ENCODE results near the gene CERCAM. TPM values are rescaled to one million over a fixed set of nuclear protein-coding genes. Genes with fewer than 3 reads are reported as not detected.

CERCAM gene
- total and polyA plus RNA-seq, 2 of the 13 experiments (the other 11 are each of a cell fraction or from before 2014, with no cell fraction given): 9.0 to 17.1 TPM

- TF ChIP-seq ZNF691 (CRISPR knock-in tag; IDR thresholded peaks at IDR 0.05; ENCODE audit: borderline replicate concordance, low read depth): no peak
- no peak for TF ChIP-seq TRAFD1 (CRISPR knock-in tag; IDR thresholded peaks at IDR 0.05; ENCODE audit: borderline replicate concordance)
- no peak for TF ChIP-seq ZNF101 (CRISPR knock-in tag; IDR thresholded peaks at IDR 0.05; ENCODE audit: borderline replicate concordance, low read depth)
- no peak for TF ChIP-seq ZNF724P (CRISPR knock-in tag; IDR thresholded peaks at IDR 0.05; ENCODE audit: borderline replicate concordance)
- no peak for TF ChIP-seq ZNF280D (CRISPR knock-in tag; IDR thresholded peaks at IDR 0.05)
- TF ChIP-seq ISX (CRISPR knock-in tag; conservative IDR thresholded peaks at IDR 0.05): no peak
- TF ChIP-seq ZNF580 (CRISPR knock-in tag; IDR thresholded peaks at IDR 0.05; ENCODE audit: borderline replicate concordance, low read depth): no peak
- TF ChIP-seq ZNF563 (CRISPR knock-in tag; IDR thresholded peaks at IDR 0.05): no peak
- TF ChIP-seq PRMT3 (CRISPR knock-in tag; IDR thresholded peaks at IDR 0.05; ENCODE audit: borderline replicate concordance, low read depth): no peak
- TF ChIP-seq TOE1 (CRISPR knock-in tag; IDR thresholded peaks at IDR 0.05): no peak
- TF ChIP-seq ZNF841 (CRISPR knock-in tag; IDR thresholded peaks at IDR 0.05; ENCODE audit: borderline replicate concordance): no peak
- no peak for TF ChIP-seq SP1 (IDR thresholded peaks at IDR 0.05)
- peak; percentile 29; the same call in 1 of the 2 replicates for TF ChIP-seq SP1 (CRISPR knock-in tag; IDR thresholded peaks at IDR 0.05)
- peak; percentile 30 for TF ChIP-seq JARID2 (CRISPR knock-in tag; IDR thresholded peaks at IDR 0.05; ENCODE audit: insufficient replicate concordance)
- TF ChIP-seq BHLHE40 (IDR thresholded peaks at IDR 0.05; ENCODE audit: low read length): no peak
- no peak for TF ChIP-seq NFKBIZ (CRISPR knock-in tag; IDR thresholded peaks at IDR 0.05)
- no peak for TF ChIP-seq ZNF317 (CRISPR knock-in tag; IDR thresholded peaks at IDR 0.05)
- no peak for TF ChIP-seq XBP1 (CRISPR knock-in tag; IDR thresholded peaks at IDR 0.05)
- no peak for TF ChIP-seq RFX1 (IDR thresholded peaks at IDR 0.05)
- TF ChIP-seq CREB1 (IDR thresholded peaks at IDR 0.05): no peak
- TF ChIP-seq CREB1 (CRISPR knock-in tag; IDR thresholded peaks at IDR 0.05): no peak
- no peak for TF ChIP-seq JUNB (CRISPR knock-in tag; IDR thresholded peaks at IDR 0.05; ENCODE audit: borderline replicate concordance)
- no peak for TF ChIP-seq GRHL1 (CRISPR knock-in tag; conservative IDR thresholded peaks at IDR 0.05)
- TF ChIP-seq ZNF30 (CRISPR knock-in tag; IDR thresholded peaks at IDR 0.05): no peak
Measured at GRCh38 chr9:128420060-128420650, 502 bp upstream of the CERCAM start (continued).

Data from HepG2 (cell line).